SK-N-SH (cell line): ENCODE results near the gene CDKL4. TPM values are rescaled to one million over a fixed set of nuclear protein-coding genes. Genes with fewer than 3 reads are reported as not detected.

Experiments
- CTCF ChIA-PET: fragments of 300-600, 350-600 bp; formaldehyde crosslinking; extraction: SDS; loops from one replicate; lab custom pipeline; 2021; lab: Yijun Ruan, JAX
- POLR2A ChIA-PET: fragments of 350-600 bp; sonication (Branson Sonifier 250); formaldehyde crosslinking; extraction: SDS; loops from one replicate; lab custom pipeline; 2020; ENCODE audit warnings: antibody characterized with exemption, inconsistent platforms; lab: Yijun Ruan, JAX
- DNase-seq: peaks from one replicate; pipeline ENCODE4 v3.0.0; 2012
- H2AFZ ChIP-seq: fragments of 200-600 bp; sonication (generic); 2 replicates; pipeline ENCODE4 v1.8.1; 2016; ENCODE audit warnings: antibody characterized with exemption, mild to moderate bottlenecking, low read depth
- H3F3A ChIP-seq: fragments of 200-600 bp; sonication (generic); replicated peaks from 2 replicates; pipeline ENCODE3; 2016; ENCODE audit warnings: antibody characterized with exemption, mild to moderate bottlenecking; ENCODE audit not compliant: insufficient read depth
- H3K27ac ChIP-seq, 2 experiments: fragments of 200-500 bp in 1 of 2; fragments of 200-600 bp in 1 of 2; sonication (Bioruptor generic) in 1 of 2; sonication (generic), shearing (Covaris generic) in 1 of 2; 2 replicates each; pipeline versions ENCODE4 v1.5.1 to v1.6.1; 2014 to 2016; ENCODE audit warnings: low read depth in 2 of 2, inconsistent platforms in 1 of 2, low read length in 1 of 2, mild to moderate bottlenecking in 1 of 2, mixed read lengths in 1 of 2
- H3K27me3 ChIP-seq: fragments of 200-600 bp; sonication (generic), shearing (Covaris generic); 2 replicates; pipeline ENCODE4 v1.6.1; 2016; ENCODE audit warnings: mixed run types; ENCODE audit not compliant: insufficient read depth
- H3K36me3 ChIP-seq, 2 experiments: fragments of 200-500 bp in 1 of 2; fragments of 200-600 bp in 1 of 2; sonication (Bioruptor generic) in 1 of 2; sonication (generic) in 1 of 2; replicated peaks in 1 of 2; 2 replicates each; pipeline versions ENCODE3 to v1.5.1; 2014 to 2016; ENCODE audit warnings: low read length in 1 of 2, mild to moderate bottlenecking in 1 of 2; ENCODE audit not compliant: insufficient read depth in 2 of 2, control insufficient read depth in 1 of 2
- H3K4me1 ChIP-seq, 2 experiments: fragments of 200-500 bp in 1 of 2; fragments of 200-600 bp in 1 of 2; sonication (Bioruptor generic) in 1 of 2; sonication (generic), shearing (Covaris generic) in 1 of 2; 2 replicates each; pipeline versions ENCODE4 v1.5.1 to v1.6.1; 2014 to 2016; ENCODE audit warnings: low read depth in 1 of 2, low read length in 1 of 2, mixed run types in 1 of 2; ENCODE audit not compliant: insufficient read depth in 2 of 2, control insufficient read depth in 1 of 2
- H3K4me2 ChIP-seq: fragments of 200-600 bp; sonication (generic), shearing (Covaris generic); 2 replicates; pipeline ENCODE4 v1.6.1; 2017; ENCODE audit warnings: mixed run types
- H3K4me3 ChIP-seq, 2 experiments: fragments of 200-500 bp in 1 of 2; fragments of 200-600 bp in 1 of 2; sonication (Bioruptor generic) in 1 of 2; sonication (generic), shearing (Covaris generic) in 1 of 2; 2 replicates each; pipeline versions ENCODE4 v1.5.1 to v1.8.1; 2014 to 2016; ENCODE audit warnings: low read depth in 2 of 2, inconsistent platforms in 1 of 2, low read length in 1 of 2, mild to moderate bottlenecking in 1 of 2, mixed read lengths in 1 of 2, moderate library complexity in 1 of 2
- H3K79me2 ChIP-seq: fragments of 200-600 bp; sonication (generic); 2 replicates; pipeline ENCODE4 v1.8.1; 2017; ENCODE audit warnings: mild to moderate bottlenecking; ENCODE audit not compliant: insufficient read depth
- H3K9ac ChIP-seq: fragments of 200-600 bp; sonication (generic); 2 replicates; pipeline ENCODE4 v1.6.1; 2017; ENCODE audit warnings: mixed run types
- H3K9me2 ChIP-seq: fragments of 200-600 bp; sonication (generic); 2 replicates; pipeline ENCODE4 v1.6.1; 2017; ENCODE audit warnings: mixed run types
- H3K9me3 ChIP-seq: fragments of 200-600 bp; sonication (generic); 2 replicates; pipeline ENCODE4 v1.6.1; 2017; ENCODE audit warnings: mixed run types, mild to moderate bottlenecking, moderate library complexity
- H4K20me1 ChIP-seq: fragments of 200-600 bp; sonication (generic); 2 replicates; pipeline ENCODE4 v1.6.1; 2017; ENCODE audit warnings: mild to moderate bottlenecking, mixed run types; ENCODE audit not compliant: insufficient read depth
- FOXJ3 ChIP-seq: sonication (generic); formaldehyde crosslinking; IDR thresholded peaks from 2 replicates; pipeline ENCODE4 v1.5.1; 2020; ENCODE audit warnings: mild to moderate bottlenecking, missing genetic modification reagents
- JUND ChIP-seq: IDR thresholded peaks from 2 replicates; pipeline ENCODE4 v1.4.0; 2012
- MEF2A ChIP-seq: IDR thresholded peaks from 2 replicates; pipeline ENCODE4 v1.4.0; 2012; ENCODE audit warnings: low read depth, borderline replicate concordance
- NRF1 ChIP-seq: IDR thresholded peaks from 2 replicates; pipeline ENCODE4 v1.6.1; 2012; ENCODE audit warnings: low read depth, mild to moderate bottlenecking, low read length
- RAD21 ChIP-seq: IDR thresholded peaks from 2 replicates; pipeline ENCODE4 v1.6.1; 2012; ENCODE audit warnings: mild to moderate bottlenecking, low read length
- RFX5 ChIP-seq: IDR thresholded peaks from 2 replicates; pipeline ENCODE4 v1.6.1; 2012; ENCODE audit warnings: mild to moderate bottlenecking, improper control_type of control experiment, low read length
- SIN3A ChIP-seq: IDR thresholded peaks from 2 replicates; pipeline ENCODE4 v1.6.1; 2012; ENCODE audit warnings: low read depth, mild to moderate bottlenecking, low read length, moderate library complexity, borderline replicate concordance
- TEAD4 ChIP-seq: IDR thresholded peaks from 2 replicates; pipeline ENCODE4 v1.4.0; 2012; ENCODE audit warnings: mild to moderate bottlenecking, borderline replicate concordance; ENCODE audit not compliant: insufficient read depth
- USF1 ChIP-seq: IDR thresholded peaks from 2 replicates; pipeline ENCODE4 v1.4.0; 2012; ENCODE audit warnings: low read depth, borderline replicate concordance
- USF2 ChIP-seq: fragments of 150-350 bp; IDR thresholded peaks from 2 replicates; pipeline ENCODE4 v1.6.1; 2017; ENCODE audit warnings: antibody characterized with exemption, low read length, low read depth, borderline replicate concordance
- WGBS: methylation state at CpG from one replicate; pipeline ENCODE4 v1.1.6; 2017; ENCODE audit warnings: low lambda C conversion rate; 5-methylcytosine and 5-hydroxymethylcytosine counted together
- polyA plus RNA-seq, 3 experiments: library from polyadenylated mRNA; depleted of rRNA; stranded (reverse); fragments of >200 nt; gene quantifications; 2 replicates each; pipeline ENCODE4 v1.2.3, GENCODE V29; 2012

The CDKL4 gene
- polyA plus RNA-seq, 1 of the 3 experiments (the other 2 are of a cell fraction): 0.81 TPM

DNA sequence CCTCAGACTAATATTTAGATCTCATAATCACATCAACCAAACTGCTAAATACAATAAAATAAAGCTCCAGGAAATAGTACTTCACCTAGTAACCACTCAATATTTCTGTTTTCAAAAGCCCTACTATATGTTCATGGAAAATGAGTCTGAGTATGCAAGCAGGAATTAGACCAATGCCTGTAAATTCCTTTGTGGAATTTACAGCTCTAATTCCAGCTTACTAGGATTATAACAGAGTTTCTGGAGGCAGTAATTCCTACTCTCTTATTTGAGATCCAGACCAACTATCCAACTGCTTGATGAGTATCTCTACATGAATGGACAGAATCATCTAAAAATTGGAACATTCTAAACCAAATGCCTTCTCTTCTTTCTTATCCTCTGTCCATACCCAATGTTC, 11.6 kb downstream of the CDKL4 start:
- Histone ChIP-seq H3F3A (peaks cover 7% of the 10 kb centered on the region), H3K27me3 (no peaks in the 10 kb centered on the region), H3K4me1 (peaks cover 0 to 2% of the 10 kb centered on the region in 2 experiments; a peak in 1 of 4 replicates), H3K79me2 (no peaks in the 10 kb centered on the region; the same call in 1 of the 2 replicates), H3K4me3 (no peak overlapping the region), H2AFZ (no peak overlapping the region), H3K4me2 (no peak overlapping the region), H3K9ac (no peak overlapping the region), H3K9me2 (no peaks in the 10 kb centered on the region), H4K20me1 (no peaks in the 10 kb centered on the region), H3K27ac (no peak overlapping the region), H3K9me3 (0 out of 2 replicates have a peak, but pooled peaks cover 7% of the 10 kb centered on the region), H3K36me3 (peaks cover 0 to 4% of the 10 kb centered on the region in 2 experiments)
- CTCF ChIA-PET: interaction anchor here (0.6 to 9.4 kb wide), 5 partner anchors 10 to 282 kb away, joined by 3 to 300 read pairs (median 5); no protein-coding TSS in a partner anchor
- DNase-seq: no peak
- TF ChIP-seq JUND: no peak
- POLR2A ChIA-PET: no interaction called here

DNA sequence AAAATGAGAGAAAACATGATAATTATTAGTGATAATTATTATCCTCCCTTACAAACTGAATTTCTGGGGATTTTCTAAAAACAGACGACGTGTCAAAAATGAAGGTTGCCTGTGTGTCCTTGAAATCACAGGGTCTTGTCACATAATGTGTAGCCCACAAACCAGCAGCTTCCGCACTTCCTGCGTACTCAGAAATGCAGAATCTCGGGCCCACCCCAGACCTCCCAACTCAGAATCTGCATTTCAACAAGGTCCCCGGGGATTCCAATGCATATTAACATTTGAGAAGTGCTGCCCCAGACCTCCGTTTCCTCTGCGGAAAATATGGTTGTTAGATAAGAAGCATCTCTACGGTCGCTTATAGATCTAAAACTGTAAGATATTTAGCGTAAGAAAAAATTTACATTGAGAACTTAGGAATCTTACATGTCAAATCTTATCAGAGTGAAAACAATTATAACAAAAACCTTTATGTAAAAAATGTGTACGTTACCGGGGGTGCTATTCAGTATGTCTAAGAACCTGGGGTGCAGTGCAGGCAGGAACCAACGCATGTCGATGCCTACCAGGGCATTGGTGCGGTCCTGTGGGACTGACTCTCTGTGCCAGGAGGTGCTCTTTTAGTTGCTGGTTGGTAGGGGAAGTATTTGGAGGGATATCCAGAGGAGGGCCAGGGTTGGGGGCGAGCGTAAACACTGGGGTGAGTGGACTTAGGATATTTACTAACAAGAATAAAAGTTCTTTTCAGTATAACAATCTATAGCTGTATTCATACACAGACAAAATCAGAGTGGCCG, 15.2 kb downstream of the CDKL4 start:
- Histone ChIP-seq H3K4me1 (peaks cover 0 to 2% of the 10 kb centered on the region in 2 experiments; a peak in 1 of 4 replicates), H3K9ac (no peak overlapping the region), H3K27ac (no peak overlapping the region), H3K9me2 (no peaks in the 10 kb centered on the region), H3K4me2 (no peak overlapping the region), H4K20me1 (no peaks in the 10 kb centered on the region), H2AFZ (no peak overlapping the region), H3K36me3 (no peaks in the 10 kb centered on the region), H3F3A (peaks cover 7% of the 10 kb centered on the region), H3K9me3 (no peaks in the 10 kb centered on the region), H3K27me3 (no peaks in the 10 kb centered on the region), H3K79me2 (no peaks in the 10 kb centered on the region), H3K4me3 (no peak overlapping the region)
- CTCF ChIA-PET: interaction anchor here (0.7 to 9.4 kb wide), 82 partner anchors 8 to 469 kb away, joined by 3 to 300 read pairs (median 4); partner anchors contain the start of genes CDKL4 and SOS1
- DNase-seq: no peak
- TF ChIP-seq USF2 (no peak), MEF2A (no peak), SIN3A (no peak), RAD21 (no peak), USF1 (no peak), NRF1 (no peak), FOXJ3 (CRISPR knock-in tag) (no peak), TEAD4 (no peak), RFX5 (no peak)
- POLR2A ChIA-PET: interaction anchor here (1.0 to 1.3 kb wide), 3 partner anchors 104 to 108 kb away, joined by 3 to 9 read pairs (median 4); partner anchors contain the start of gene SOS1
- WGBS: 81% methylated on average over 19 of the region's 19 CpGs
